Endodermal cell (in vitro differentiated cells): Measurements from ENCODE around the gene SMARCA4. TPM values are rescaled to one million over a fixed set of nuclear protein-coding genes. Genes with fewer than 3 reads are reported as not detected.

Experiments
- DNase-seq: peaks from one replicate; pipeline ENCODE4 v3.0.0-alpha.2; 2017
- H3K27ac ChIP-seq: 2 replicates; pipeline ENCODE4 v1.5.1; 2013; ENCODE audit warnings: mild to moderate bottlenecking, low read depth, low read length, moderate library complexity
- H3K27me3 ChIP-seq: 2 replicates; pipeline ENCODE4 v1.6.1; 2013; ENCODE audit warnings: mild to moderate bottlenecking, low read length, moderate library complexity; ENCODE audit not compliant: insufficient read depth, control insufficient read depth, poor library complexity, severe bottlenecking
- H3K36me3 ChIP-seq: 2 replicates; pipeline ENCODE4 v1.7.0; 2013; ENCODE audit warnings: mild to moderate bottlenecking, low read length, moderate library complexity; ENCODE audit not compliant: control insufficient read depth, insufficient read depth
- H3K4me1 ChIP-seq: one replicate; pipeline ENCODE4 v1.7.0; 2013; ENCODE audit warnings: low read length; ENCODE audit not compliant: control insufficient read depth, insufficient read depth
- H3K4me3 ChIP-seq: 2 replicates; pipeline ENCODE4 v1.5.1; 2013; ENCODE audit warnings: mild to moderate bottlenecking, low read length, moderate library complexity
- H3K9ac ChIP-seq: 2 replicates; pipeline ENCODE4 v1.6.1; 2013; ENCODE audit warnings: mild to moderate bottlenecking, low read length, moderate library complexity; ENCODE audit not compliant: poor library complexity, severe bottlenecking; ENCODE audit errors: extremely low read depth
- H3K9me3 ChIP-seq: 2 replicates; pipeline ENCODE4 v1.6.1; 2013; ENCODE audit warnings: mild to moderate bottlenecking, low read length, moderate library complexity; ENCODE audit not compliant: control insufficient read depth
- H3K27ac Mint-ChIP-seq: 2 replicates; pipeline ENCODE4 v1.8.0; 2020; ENCODE audit warnings: mixed read lengths
- H3K27me3 Mint-ChIP-seq: 2 replicates; pipeline ENCODE4 v1.8.0; 2021; ENCODE audit warnings: mild to moderate bottlenecking, mixed read lengths; ENCODE audit not compliant: insufficient read depth
- H3K36me3 Mint-ChIP-seq: 2 replicates; pipeline ENCODE4 v1.8.0; 2020; ENCODE audit warnings: low read depth, mixed read lengths
- H3K4me1 Mint-ChIP-seq: 2 replicates; pipeline ENCODE4 v1.8.0; 2020; ENCODE audit warnings: mixed read lengths
- H3K4me3 Mint-ChIP-seq: 2 replicates; pipeline ENCODE4 v1.8.0; 2020; ENCODE audit warnings: mild to moderate bottlenecking, moderate library complexity, mixed read lengths
- H3K9me3 Mint-ChIP-seq: 2 replicates; pipeline ENCODE4 v1.8.0; 2020; ENCODE audit warnings: mild to moderate bottlenecking, mixed read lengths
- CTCF ChIP-seq: fragments of 200-600 bp; sonication (generic); conservative IDR thresholded peaks from 2 replicates; pipeline ENCODE4 v1.5.0; 2021; ENCODE audit warnings: antibody characterized with exemption, mild to moderate bottlenecking
- WGBS, 2 experiments: methylation state at CpG; one replicate each; pipeline versions ENCODE4 v1.1.5 to v1.1.7; 2013; ENCODE audit warnings: missing lambda C conversion rate in 2 of 2, mixed read lengths in 1 of 2; ENCODE audit not compliant: insufficient coverage in 1 of 2, insufficient read length in 1 of 2; 5-methylcytosine and 5-hydroxymethylcytosine counted together
- total RNA-seq, 2 donors: library from RNA; stranded (reverse); fragmentation: NEBNext Ultra II Directional in 1 of 2; extraction: Animal tissue kit (Norgen Biotek cat#: 25700) in 1 of 2; gene quantifications; 2 replicates in 1 of 2; 3 replicates in 1 of 2; pipeline ENCODE4 v1.2.1, GENCODE V29; 2021

The SMARCA4 gene
- total RNA-seq, 2 donors from 2014 or later = 290 to 292 TPM

- no peak for TF ChIP-seq CTCF
- no peak overlapping the region for H3K27ac Mint-ChIP-seq
- no peak overlapping the region for H3K4me3 Mint-ChIP-seq
- no peaks in the 10 kb centered on the region for H3K4me1 Mint-ChIP-seq
- no peak overlapping the region for H3K27ac ChIP-seq
- no peak overlapping the region for H3K9ac ChIP-seq
- peaks cover 79% of the 10 kb centered on the region for H3K36me3 ChIP-seq
- no peaks in the 10 kb centered on the region for H3K4me1 ChIP-seq
- H3K9me3 ChIP-seq = no peaks in the 10 kb centered on the region
- H3K27me3 Mint-ChIP-seq = no peaks in the 10 kb centered on the region
- no peaks in the 10 kb centered on the region for H3K9me3 Mint-ChIP-seq
- H3K36me3 Mint-ChIP-seq = peaks cover 80% of the 10 kb centered on the region
- DNase-seq = no peak
- H3K27me3 ChIP-seq = no peaks in the 10 kb centered on the region
- WGBS, 2 experiments = 96% methylated on average over 5 of the region's 5 CpGs; no CpG with 5 or more reads in 1 of the 2 experiments
- no peak overlapping the region for H3K4me3 ChIP-seq
Observed at GRCh38 chr19:11007385-11007784, 46.6 kb downstream of the SMARCA4 start.

GRCh38 chr19:11007962-11008532 is 47.2 kb downstream of the SMARCA4 start:
- 94 to 98% methylated on average over 14 of the region's 14 CpGs for WGBS, 2 experiments
- no peak for TF ChIP-seq CTCF
- H3K9me3 Mint-ChIP-seq = no peaks in the 10 kb centered on the region
- peak overlapping the region; percentile 52 for H3K27ac Mint-ChIP-seq
- no peaks in the 10 kb centered on the region for H3K4me1 ChIP-seq
- H3K36me3 ChIP-seq = peaks cover 83% of the 10 kb centered on the region
- H3K4me1 Mint-ChIP-seq = no peaks in the 10 kb centered on the region
- no peak overlapping the region for H3K4me3 ChIP-seq
- no peaks in the 10 kb centered on the region for H3K27me3 Mint-ChIP-seq
- no peaks in the 10 kb centered on the region for H3K9me3 ChIP-seq
- no peak overlapping the region for H3K27ac ChIP-seq
- H3K36me3 Mint-ChIP-seq = peaks cover 81% of the 10 kb centered on the region
- no peaks in the 10 kb centered on the region for H3K27me3 ChIP-seq
- no peak for DNase-seq
- H3K9ac ChIP-seq = no peak overlapping the region
- H3K4me3 Mint-ChIP-seq = no peak overlapping the region

- Mint-ChIP-seq H3K4me3 (no peak overlapping the region), H3K4me1 (no peaks in the 10 kb centered on the region), H3K27ac (peak overlapping the region; percentile 39), H3K36me3 (peaks cover 84% of the 10 kb centered on the region), H3K27me3 (no peaks in the 10 kb centered on the region), H3K9me3 (no peaks in the 10 kb centered on the region)
- H3K36me3 ChIP-seq = peaks cover 84% of the 10 kb centered on the region
- DNase-seq = no peak
- H3K9me3 ChIP-seq = no peaks in the 10 kb centered on the region
- no peak for TF ChIP-seq CTCF
- no peaks in the 10 kb centered on the region for H3K4me1 ChIP-seq
- H3K27me3 ChIP-seq = no peaks in the 10 kb centered on the region
- no peak overlapping the region for H3K27ac ChIP-seq
- no peak overlapping the region for H3K4me3 ChIP-seq
- no peak overlapping the region for H3K9ac ChIP-seq
- 94 to 95% methylated on average over 7 to 9 of the region's 9 CpGs for WGBS, 2 experiments
Observed at GRCh38 chr19:11010041-11010440, 49.2 kb downstream of the SMARCA4 start.
